GM12873 (cell line): Measurements from ENCODE around the gene PRKCA.

ENCODE experiments used
- CTCF ChIP-seq: IDR thresholded peaks from 2 replicates; pipeline ENCODE4 v1.5.1; 2012; ENCODE audit warnings: low read depth, mild to moderate bottlenecking, moderate library complexity, low read length, control low read depth; ENCODE audit not compliant: insufficient read depth; ENCODE audit errors: missing control alignments

The PRKCA gene

DNA sequence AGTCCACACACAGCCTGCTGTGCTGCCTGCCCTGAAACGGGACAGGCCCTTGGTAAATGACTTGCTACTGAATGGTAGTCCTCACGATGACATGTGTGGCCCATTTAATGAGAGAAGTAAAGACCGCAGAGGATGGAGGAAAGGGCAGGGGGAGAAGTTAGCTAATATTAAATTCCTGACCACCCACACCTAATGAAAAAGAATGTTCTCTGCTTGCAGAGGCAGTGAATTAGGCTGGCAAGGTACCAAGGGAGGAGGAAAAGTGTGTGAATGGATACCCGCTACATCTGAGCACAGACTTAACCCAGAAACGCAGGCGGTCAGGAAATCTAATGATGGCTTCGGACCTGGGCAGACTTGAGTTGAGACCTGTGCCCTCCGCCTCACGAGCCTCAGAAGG lies 141.2 kb downstream of the PRKCA start:
- TF ChIP-seq CTCF, result no peak

GRCh38 chr17:66444031-66444430 lies 141.6 kb downstream of the PRKCA start:
- TF ChIP-seq CTCF, result no peak

- no peak for TF ChIP-seq CTCF
Observed at GRCh38 chr17:66445229-66445628, 142.8 kb downstream of the PRKCA start.

DNA sequence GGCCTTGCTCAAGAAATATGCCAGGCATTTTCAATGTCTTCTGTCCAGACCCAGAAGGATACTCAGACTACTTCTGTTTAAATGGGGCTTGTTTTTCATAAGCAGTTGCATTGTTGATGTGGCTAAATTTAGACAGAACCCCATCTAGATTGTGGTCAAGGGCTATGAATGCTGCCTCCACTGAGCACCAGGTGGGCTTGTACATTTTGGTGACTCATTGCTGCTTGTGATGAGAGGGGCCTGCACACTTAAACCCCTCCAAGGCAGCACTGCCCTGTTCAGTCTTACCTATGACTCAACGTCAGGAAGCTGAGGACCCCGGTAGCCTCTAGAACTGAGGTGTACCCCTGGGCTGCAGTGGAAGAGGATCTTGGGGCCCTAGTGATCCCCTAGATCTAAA lies 144.0 kb downstream of the PRKCA start:
- no peak for TF ChIP-seq CTCF

DNA sequence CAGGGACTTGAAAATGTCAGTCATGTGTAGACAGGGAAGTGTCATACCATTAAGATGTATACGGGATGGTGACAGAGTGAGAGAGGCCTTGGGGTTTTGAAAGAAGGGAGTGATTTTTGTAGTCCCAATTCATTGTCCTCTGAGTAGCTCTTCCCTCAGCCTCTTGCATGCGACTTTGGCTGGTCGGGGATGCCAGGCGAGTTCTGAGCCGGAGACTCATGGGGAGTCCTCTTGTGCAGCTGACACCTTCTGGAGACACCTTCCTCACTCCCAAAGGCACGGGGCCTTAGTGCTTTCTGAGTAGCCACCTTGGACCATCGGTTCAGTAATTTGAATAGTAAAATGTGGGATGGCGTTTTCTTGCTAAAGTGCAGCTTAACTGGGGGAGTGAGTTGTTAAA lies 144.7 kb downstream of the PRKCA start:
- no peak for TF ChIP-seq CTCF

GRCh38 chr17:66448026-66448639 lies 145.7 kb downstream of the PRKCA start:
- TF ChIP-seq CTCF, result no peak

GRCh38 chr17:66449418-66449977 lies 147.1 kb downstream of the PRKCA start:
- no peak for TF ChIP-seq CTCF
